Activated CD4-positive, alpha-beta T cell treated with anti-CD3 and anti-CD28 coated beads, Interleukin-2, amount 10 ng/mL, durations not matched to agents 24 days and 14 days (primary cell): ENCODE measurements around the gene KRTAP10-3. TPM values are rescaled to one million over a fixed set of nuclear protein-coding genes. Genes with fewer than 3 reads are reported as not detected.

Experiments
- DNase-seq: peaks from one replicate; pipeline ENCODE4 v3.0.0; 2022
- H3K27ac Mint-ChIP-seq: one replicate; pipeline ENCODE4 v1.8.0; 2022; ENCODE audit warnings: mild to moderate bottlenecking, mixed read lengths
- H3K27me3 Mint-ChIP-seq: one replicate; pipeline ENCODE4 v1.8.0; 2022; ENCODE audit warnings: mixed read lengths
- H3K36me3 Mint-ChIP-seq: one replicate; pipeline ENCODE4 v1.8.0; 2022; ENCODE audit warnings: low read depth, mild to moderate bottlenecking, mixed read lengths
- H3K4me1 Mint-ChIP-seq: one replicate; pipeline ENCODE4 v1.8.0; 2021; ENCODE audit warnings: mixed read lengths
- H3K4me3 Mint-ChIP-seq: one replicate; pipeline ENCODE4 v1.8.0; 2022; ENCODE audit warnings: mild to moderate bottlenecking, moderate library complexity, mixed read lengths
- H3K9me3 Mint-ChIP-seq: one replicate; pipeline ENCODE4 v1.8.0; 2021; ENCODE audit warnings: mixed read lengths
- intact Hi-C: fragments of 100-400 bp; cut with micrococcal nuclease; formaldehyde crosslinking; loops from one replicate; pipeline ENCODE4 v1.15.1; 2023
- total RNA-seq: library from RNA; stranded (reverse); gene quantifications from 2 replicates; pipeline ENCODE4 v1.2.3, GENCODE V29; 2022

The KRTAP10-3 gene
- total RNA-seq, 1 donor from 2014 or later, result not detected

- Mint-ChIP-seq H3K9me3 (no peaks in the 10 kb centered on the region), H3K27ac (no peak overlapping the region), H3K4me1 (no peaks in the 10 kb centered on the region), H3K4me3 (no peak overlapping the region), H3K27me3 (no peaks in the 10 kb centered on the region), H3K36me3 (no peaks in the 10 kb centered on the region)
- intact Hi-C loops, result no loop called here
- DNase-seq, result no peak
Observed at GRCh38 chr21:44528634-44528995, 30.0 kb downstream of the KRTAP10-3 start.

- H3K4me1 Mint-ChIP-seq, result no peaks in the 10 kb centered on the region
- no peaks in the 10 kb centered on the region for H3K36me3 Mint-ChIP-seq
- intact Hi-C loops, result no loop called here
- no peaks in the 10 kb centered on the region for H3K27me3 Mint-ChIP-seq
- no peak overlapping the region for H3K4me3 Mint-ChIP-seq
- DNase-seq, result no peak
- no peaks in the 10 kb centered on the region for H3K9me3 Mint-ChIP-seq
- no peak overlapping the region for H3K27ac Mint-ChIP-seq
Observed at GRCh38 chr21:44527983-44528633, 30.5 kb downstream of the KRTAP10-3 start.

GRCh38 chr21:44527156-44527982, 31.2 kb downstream of the KRTAP10-3 start:
- Mint-ChIP-seq H3K27ac (no peak overlapping the region), H3K27me3 (no peaks in the 10 kb centered on the region), H3K36me3 (no peaks in the 10 kb centered on the region), H3K4me1 (no peaks in the 10 kb centered on the region), H3K9me3 (no peaks in the 10 kb centered on the region), H3K4me3 (no peak overlapping the region)
- DNase-seq, result no peak
- intact Hi-C loops, result no loop called here

- intact Hi-C loops, result no loop called here
- DNase-seq, result no peak
- Mint-ChIP-seq H3K4me1 (no peaks in the 10 kb centered on the region), H3K9me3 (no peaks in the 10 kb centered on the region), H3K27me3 (no peaks in the 10 kb centered on the region), H3K36me3 (no peaks in the 10 kb centered on the region), H3K4me3 (no peak overlapping the region), H3K27ac (no peak overlapping the region)
Observed at GRCh38 chr21:44526096-44526997, 32.2 kb downstream of the KRTAP10-3 start.

GRCh38 chr21:44525391-44526095, 33.1 kb downstream of the KRTAP10-3 start:
- no peaks in the 10 kb centered on the region for H3K36me3 Mint-ChIP-seq
- intact Hi-C loops, result no loop called here
- no peaks in the 10 kb centered on the region for H3K9me3 Mint-ChIP-seq
- H3K4me3 Mint-ChIP-seq, result no peak overlapping the region
- no peaks in the 10 kb centered on the region for H3K27me3 Mint-ChIP-seq
- DNase-seq, result no peak
- no peak overlapping the region for H3K27ac Mint-ChIP-seq
- H3K4me1 Mint-ChIP-seq, result no peaks in the 10 kb centered on the region

- intact Hi-C loops, result no loop called here
- Mint-ChIP-seq H3K27me3 (no peaks in the 10 kb centered on the region), H3K36me3 (no peaks in the 10 kb centered on the region), H3K27ac (no peak overlapping the region), H3K4me1 (no peaks in the 10 kb centered on the region), H3K9me3 (no peaks in the 10 kb centered on the region), H3K4me3 (no peak overlapping the region)
- DNase-seq, result no peak
Observed at GRCh38 chr21:44524414-44525371, 33.9 kb downstream of the KRTAP10-3 start.

- no peak for DNase-seq
- H3K36me3 Mint-ChIP-seq, result no peaks in the 10 kb centered on the region
- H3K27me3 Mint-ChIP-seq, result no peaks in the 10 kb centered on the region
- H3K27ac Mint-ChIP-seq, result no peak overlapping the region
- H3K4me1 Mint-ChIP-seq, result no peaks in the 10 kb centered on the region
- H3K9me3 Mint-ChIP-seq, result no peaks in the 10 kb centered on the region
- intact Hi-C loops, result no loop called here
- H3K4me3 Mint-ChIP-seq, result no peak overlapping the region
Observed at GRCh38 chr21:44523567-44524413, 34.8 kb downstream of the KRTAP10-3 start.

GRCh38 chr21:44522753-44523204, 35.8 kb downstream of the KRTAP10-3 start:
- no peak overlapping the region for H3K4me3 Mint-ChIP-seq
- H3K9me3 Mint-ChIP-seq, result no peaks in the 10 kb centered on the region
- H3K4me1 Mint-ChIP-seq, result no peaks in the 10 kb centered on the region
- DNase-seq, result no peak
- no peak overlapping the region for H3K27ac Mint-ChIP-seq
- H3K27me3 Mint-ChIP-seq, result no peaks in the 10 kb centered on the region
- intact Hi-C loops, result no loop called here
- no peaks in the 10 kb centered on the region for H3K36me3 Mint-ChIP-seq

GRCh38 chr21:44521928-44522752, 36.5 kb downstream of the KRTAP10-3 start:
- H3K4me3 Mint-ChIP-seq, result no peak overlapping the region
- no peaks in the 10 kb centered on the region for H3K27me3 Mint-ChIP-seq
- no peaks in the 10 kb centered on the region for H3K9me3 Mint-ChIP-seq
- H3K4me1 Mint-ChIP-seq, result no peaks in the 10 kb centered on the region
- DNase-seq, result no peak
- no peak overlapping the region for H3K27ac Mint-ChIP-seq
- intact Hi-C loops, result no loop called here
- no peaks in the 10 kb centered on the region for H3K36me3 Mint-ChIP-seq

GRCh38 chr21:44521301-44521927, 37.2 kb downstream of the KRTAP10-3 start:
- Mint-ChIP-seq H3K27ac (no peak overlapping the region), H3K4me1 (no peaks in the 10 kb centered on the region), H3K4me3 (no peak overlapping the region), H3K27me3 (no peaks in the 10 kb centered on the region), H3K36me3 (no peaks in the 10 kb centered on the region), H3K9me3 (no peaks in the 10 kb centered on the region)
- intact Hi-C loops, result no loop called here
- DNase-seq, result no peak
